Measurements from ENCODE around the gene LYRM4. TPM values are rescaled to one million over a fixed set of nuclear protein-coding genes. Genes with fewer than 3 reads are reported as not detected.

The LYRM4 gene
- total RNA-seq, 1 experiment from 2014 or later: 44.3 TPM

GRCh38 chr6:5247201-5247600 is 13.5 kb downstream of the LYRM4 start:
- Histone ChIP-seq H2BK120ac (ENCODE audit: low read depth, low read length, poor library complexity, severe bottlenecking) (no peak overlapping the region), H2AK5ac (ENCODE audit: insufficient read length, low read length) (no peak overlapping the region), H4K5ac (ENCODE audit: insufficient read length, low read depth, low read length) (no peak overlapping the region), H3K9ac (ENCODE audit: extremely low read depth, insufficient read length, low read length) (no peak overlapping the region), H3K27me3 (ENCODE audit: insufficient read depth, low read length) (no peaks in the 10 kb centered on the region), H3K18ac (ENCODE audit: insufficient read length, low read depth, low read length) (no peak overlapping the region), H3K9me3 (ENCODE audit: control insufficient read depth, low read depth, low read length) (no peaks in the 10 kb centered on the region), H2BK20ac (ENCODE audit: low read depth, low read length, poor library complexity, severe bottlenecking) (no peak overlapping the region), H2AFZ (ENCODE audit: low read length) (no peak overlapping the region), H3K79me1 (ENCODE audit: insufficient read depth, low read depth, low read length, poor library complexity, severe bottlenecking) (peaks cover 6% of the 10 kb centered on the region), H4K8ac (replicated peaks; ENCODE audit: insufficient read length, low read depth, low read length) (no peak overlapping the region), H3K27ac (ENCODE audit: insufficient read length, low read depth, low read length) (no peak overlapping the region), H4K20me1 (ENCODE audit: control insufficient read depth, insufficient read depth, insufficient read length) (peaks cover 3% of the 10 kb centered on the region), H3K4me1 (ENCODE audit: insufficient read depth, low read length) (no peaks in the 10 kb centered on the region), H3K56ac (ENCODE audit: insufficient read length, low read depth, low read length) (no peak overlapping the region), H3T11ph (ENCODE audit: low read length) (no peak overlapping the region), H3K14ac (ENCODE audit: insufficient read depth, low read length) (no peak overlapping the region), H3K23me2 (ENCODE audit: insufficient read length, low read depth, low read length, poor library complexity, severe bottlenecking) (no peaks in the 10 kb centered on the region), H4K91ac (ENCODE audit: insufficient read length, low read depth, low read length) (no peak overlapping the region), H3K4me2 (ENCODE audit: insufficient read depth, insufficient read length, low read length) (no peak overlapping the region), H2BK15ac (ENCODE audit: low read depth, low read length) (no peak overlapping the region), H3K4ac (ENCODE audit: low read depth, low read length) (no peak overlapping the region), H3K23ac (ENCODE audit: insufficient read length, low read depth, low read length) (no peak overlapping the region), H2BK12ac (ENCODE audit: insufficient read length, low read depth, low read length) (no peak overlapping the region), H3K79me2 (ENCODE audit: insufficient read depth, low read length) (no peaks in the 10 kb centered on the region), H2BK5ac (ENCODE audit: insufficient read length, low read length) (no peak overlapping the region)
- H3K27ac Mint-ChIP-seq: no peak overlapping the region
- peaks cover 10 to 15% (median 13%) of the 10 kb centered on the region in 3 experiments for H3K36me3 Mint-ChIP-seq (ENCODE audit: insufficient read depth in 1 of 3, low read depth in 3 of 3)
- WGBS (ENCODE audit: extremely low coverage, insufficient read length, low lambda C conversion rate): no CpG with 5 or more reads among the region's 2 CpGs
- H3K4me1 Mint-ChIP-seq: peaks cover 6% of the 10 kb centered on the region in 2 experiments
- DNase-seq: no peak
- H3K4me3 Mint-ChIP-seq: no peak overlapping the region
- peaks cover 0 to 4% of the 10 kb centered on the region in 2 experiments; a peak in 2 of 5 replicates for H3K9me3 Mint-ChIP-seq
- TF ChIP-seq CTCF (conservative IDR thresholded peaks at IDR 0.05): no peak
- H3K27me3 Mint-ChIP-seq (ENCODE audit: low read depth): no peaks in the 10 kb centered on the region

All from H9 (cell line).